ENCODE measurements around the gene POU4F1. TPM values are rescaled to one million over a fixed set of nuclear protein-coding genes. Genes with fewer than 3 reads are reported as not detected.

The POU4F1 gene
- total RNA-seq, 3 donors from 2014 or later, result not detected

GRCh38 chr13:78609464-78610205 is 6.3 kb upstream of the POU4F1 start:
- H3K4me3 ChIP-seq, result no peak overlapping the region
- H3K9me3 ChIP-seq, result no peaks in the 10 kb centered on the region
- H3K4me1 ChIP-seq (ENCODE audit: low read depth), result peaks cover 8% of the 10 kb centered on the region
- DNase-seq, result no peak
- intact Hi-C loops (cut with DNase I, micrococcal nuclease), result no loop called here
- ATAC-seq, result peak; percentile 38
- no peak for TF ChIP-seq CTCF (IDR thresholded peaks at IDR 0.05)
- no peaks in the 10 kb centered on the region for H3K36me3 ChIP-seq (ENCODE audit: low read depth)

DNA sequence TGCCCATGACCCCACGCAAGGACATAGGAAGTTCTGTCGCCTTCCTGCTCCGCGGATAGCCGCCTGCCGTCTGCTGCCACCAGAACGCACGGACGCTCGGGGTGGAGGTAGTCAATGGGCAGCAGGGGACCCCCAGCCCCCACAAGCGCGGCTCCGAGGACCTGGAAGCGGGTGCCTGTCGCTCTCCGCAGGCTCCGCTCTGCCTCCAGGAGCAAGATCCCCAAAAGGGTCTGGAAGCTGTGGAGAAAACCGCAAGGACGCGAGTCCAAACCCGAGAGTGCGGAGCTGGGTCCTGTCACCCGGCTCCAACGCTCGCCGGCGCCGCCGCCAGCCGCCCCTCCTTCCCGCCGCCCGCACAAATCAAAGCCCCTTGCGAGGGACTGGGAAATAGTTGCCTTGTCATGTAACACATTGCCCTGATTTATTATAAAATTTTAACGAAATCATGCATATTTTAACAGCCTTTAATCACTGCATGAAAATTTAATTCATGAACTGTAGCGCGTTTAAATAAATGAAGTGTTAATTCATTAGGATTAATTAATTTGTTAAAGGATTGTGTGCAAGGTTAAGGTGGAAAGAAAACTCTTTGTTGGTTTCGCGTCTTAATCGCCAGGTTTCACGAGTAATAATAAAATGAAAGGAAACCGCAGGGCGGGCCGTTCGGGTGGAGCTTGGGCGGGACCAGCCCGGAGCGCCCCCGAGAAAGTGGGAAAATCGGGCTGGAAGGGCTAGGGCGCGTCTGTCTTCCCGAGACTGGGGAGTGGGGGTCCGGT is 5.5 kb upstream of the POU4F1 start:
- Histone ChIP-seq H3K4me1 (ENCODE audit: low read depth) (peaks cover 8% of the 10 kb centered on the region), H3K9me3 (no peaks in the 10 kb centered on the region), H3K36me3 (ENCODE audit: low read depth) (no peaks in the 10 kb centered on the region), H3K4me3 (no peak overlapping the region)
- no peak for TF ChIP-seq CTCF (IDR thresholded peaks at IDR 0.05)
- DNase-seq, result peak in 1 of 3 donors; percentile 19
- intact Hi-C loops (cut with DNase I, micrococcal nuclease), result no loop called here
- ATAC-seq, result peak; percentile 19

- no peaks in the 10 kb centered on the region for H3K36me3 ChIP-seq (ENCODE audit: low read depth)
- H3K4me1 ChIP-seq (ENCODE audit: low read depth), result peaks cover 12% of the 10 kb centered on the region
- TF ChIP-seq CTCF (IDR thresholded peaks at IDR 0.05), result no peak
- no peaks in the 10 kb centered on the region for H3K9me3 ChIP-seq
- ATAC-seq, result no peak
- no peak for DNase-seq
- intact Hi-C loops (cut with DNase I, micrococcal nuclease), result no loop called here
- H3K4me3 ChIP-seq, result no peak overlapping the region
Observed at GRCh38 chr13:78608252-78608687, 4.9 kb upstream of the POU4F1 start.

GRCh38 chr13:78607409-78608251 is 4.3 kb upstream of the POU4F1 start:
- ATAC-seq (no peak), DNase-seq (no peak)
- no peak for TF ChIP-seq CTCF (IDR thresholded peaks at IDR 0.05)
- H3K9me3 ChIP-seq, result no peaks in the 10 kb centered on the region
- intact Hi-C loops (cut with DNase I, micrococcal nuclease), result no loop called here
- no peak overlapping the region for H3K4me3 ChIP-seq
- H3K36me3 ChIP-seq (ENCODE audit: low read depth), result no peaks in the 10 kb centered on the region
- peaks cover 18% of the 10 kb centered on the region for H3K4me1 ChIP-seq (ENCODE audit: low read depth)

All from mucosa of descending colon (tissue), 3 donors.